Measurements from ENCODE around the gene MTG2. TPM values are rescaled to one million over a fixed set of nuclear protein-coding genes. Genes with fewer than 3 reads are reported as not detected.

The MTG2 gene, protein sequence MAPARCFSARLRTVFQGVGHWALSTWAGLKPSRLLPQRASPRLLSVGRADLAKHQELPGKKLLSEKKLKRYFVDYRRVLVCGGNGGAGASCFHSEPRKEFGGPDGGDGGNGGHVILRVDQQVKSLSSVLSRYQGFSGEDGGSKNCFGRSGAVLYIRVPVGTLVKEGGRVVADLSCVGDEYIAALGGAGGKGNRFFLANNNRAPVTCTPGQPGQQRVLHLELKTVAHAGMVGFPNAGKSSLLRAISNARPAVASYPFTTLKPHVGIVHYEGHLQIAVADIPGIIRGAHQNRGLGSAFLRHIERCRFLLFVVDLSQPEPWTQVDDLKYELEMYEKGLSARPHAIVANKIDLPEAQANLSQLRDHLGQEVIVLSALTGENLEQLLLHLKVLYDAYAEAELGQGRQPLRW
- total RNA-seq (ENCODE audit: unreplicated experiment): 20.2 TPM
- long read RNA-seq, partial matches to known transcripts: 2 of 6 reads
- long read RNA-seq, other reads (novel, unspliced or antisense): 1 of 6 reads

DNA sequence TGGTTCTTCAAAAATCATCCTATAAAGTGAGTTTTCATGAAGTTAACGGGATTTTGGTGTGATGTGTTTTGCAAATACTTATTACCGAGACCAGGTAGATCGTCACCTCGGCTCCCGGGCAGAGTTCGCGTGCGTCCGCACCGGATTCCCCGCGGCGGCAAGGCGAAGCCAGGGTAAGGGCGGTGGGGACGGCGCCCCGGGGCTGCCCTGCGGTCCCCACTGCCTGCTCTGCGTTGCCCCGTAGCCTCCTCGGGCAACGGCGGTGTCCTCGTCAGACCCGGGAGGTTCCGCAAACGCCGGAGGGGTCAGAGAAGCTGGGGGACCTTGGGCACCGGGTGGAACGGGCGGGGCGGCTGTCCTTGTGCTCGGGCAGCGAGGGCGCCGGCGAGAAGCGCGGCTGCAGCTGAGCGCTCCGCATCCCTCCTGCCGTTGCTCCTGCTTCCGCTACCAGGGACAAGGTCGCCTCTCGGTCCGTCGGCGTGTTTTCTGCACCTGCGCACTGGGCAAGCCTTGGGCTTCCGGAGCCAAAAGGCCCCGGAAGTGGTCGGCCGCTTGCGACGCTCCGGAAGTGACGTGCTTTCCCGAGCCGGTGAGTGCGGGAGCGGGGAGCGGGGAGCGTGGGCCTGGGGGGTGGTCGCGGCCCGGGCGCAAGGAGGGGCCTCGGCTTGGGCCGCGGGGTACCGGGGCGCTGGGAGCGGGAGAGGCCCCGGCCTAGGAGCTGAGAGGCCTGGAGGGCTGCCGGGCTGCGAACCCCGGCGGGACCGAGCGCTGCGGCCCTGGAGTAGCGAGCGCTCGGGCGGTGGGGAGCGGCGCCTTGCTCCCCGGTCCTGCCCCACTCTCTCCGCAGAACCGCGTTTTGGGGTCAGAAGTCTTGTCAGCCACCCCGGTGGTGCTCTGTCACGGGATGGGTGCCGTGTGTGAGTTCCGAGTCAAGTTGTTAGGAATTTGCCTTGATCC is at the start of gene MTG2:
Gene MTG2 (plus strand): TSS at position 560 of the 957 bp plus-strand sequence. CDS start 10,393 bp downstream, outside the sequence.
- DNase-seq (ENCODE audit: low spot score): peak; percentile 89
- Mint-ChIP-seq H3K36me3 (ENCODE audit: low read depth, unreplicated experiment) (peaks cover 10% of the 10 kb centered on the region), H3K27ac (ENCODE audit: unreplicated experiment) (peak within 1 kb of the TSS; percentile 86), H3K4me3 (ENCODE audit: unreplicated experiment) (peak within 1 kb of the TSS; percentile 97), H3K27me3 (ENCODE audit: unreplicated experiment) (peaks cover 5% of the 10 kb centered on the region), H3K9me3 (ENCODE audit: unreplicated experiment) (no peaks in the 10 kb centered on the region), H3K4me1 (ENCODE audit: unreplicated experiment) (peaks cover 8% of the 10 kb centered on the region)
- TF ChIP-seq, protein P1, sequence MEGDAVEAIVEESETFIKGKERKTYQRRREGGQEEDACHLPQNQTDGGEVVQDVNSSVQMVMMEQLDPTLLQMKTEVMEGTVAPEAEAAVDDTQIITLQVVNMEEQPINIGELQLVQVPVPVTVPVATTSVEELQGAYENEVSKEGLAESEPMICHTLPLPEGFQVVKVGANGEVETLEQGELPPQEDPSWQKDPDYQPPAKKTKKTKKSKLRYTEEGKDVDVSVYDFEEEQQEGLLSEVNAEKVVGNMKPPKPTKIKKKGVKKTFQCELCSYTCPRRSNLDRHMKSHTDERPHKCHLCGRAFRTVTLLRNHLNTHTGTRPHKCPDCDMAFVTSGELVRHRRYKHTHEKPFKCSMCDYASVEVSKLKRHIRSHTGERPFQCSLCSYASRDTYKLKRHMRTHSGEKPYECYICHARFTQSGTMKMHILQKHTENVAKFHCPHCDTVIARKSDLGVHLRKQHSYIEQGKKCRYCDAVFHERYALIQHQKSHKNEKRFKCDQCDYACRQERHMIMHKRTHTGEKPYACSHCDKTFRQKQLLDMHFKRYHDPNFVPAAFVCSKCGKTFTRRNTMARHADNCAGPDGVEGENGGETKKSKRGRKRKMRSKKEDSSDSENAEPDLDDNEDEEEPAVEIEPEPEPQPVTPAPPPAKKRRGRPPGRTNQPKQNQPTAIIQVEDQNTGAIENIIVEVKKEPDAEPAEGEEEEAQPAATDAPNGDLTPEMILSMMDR (IDR thresholded peaks at IDR 0.05; ENCODE audit: unreplicated experiment): no peak

DNA sequence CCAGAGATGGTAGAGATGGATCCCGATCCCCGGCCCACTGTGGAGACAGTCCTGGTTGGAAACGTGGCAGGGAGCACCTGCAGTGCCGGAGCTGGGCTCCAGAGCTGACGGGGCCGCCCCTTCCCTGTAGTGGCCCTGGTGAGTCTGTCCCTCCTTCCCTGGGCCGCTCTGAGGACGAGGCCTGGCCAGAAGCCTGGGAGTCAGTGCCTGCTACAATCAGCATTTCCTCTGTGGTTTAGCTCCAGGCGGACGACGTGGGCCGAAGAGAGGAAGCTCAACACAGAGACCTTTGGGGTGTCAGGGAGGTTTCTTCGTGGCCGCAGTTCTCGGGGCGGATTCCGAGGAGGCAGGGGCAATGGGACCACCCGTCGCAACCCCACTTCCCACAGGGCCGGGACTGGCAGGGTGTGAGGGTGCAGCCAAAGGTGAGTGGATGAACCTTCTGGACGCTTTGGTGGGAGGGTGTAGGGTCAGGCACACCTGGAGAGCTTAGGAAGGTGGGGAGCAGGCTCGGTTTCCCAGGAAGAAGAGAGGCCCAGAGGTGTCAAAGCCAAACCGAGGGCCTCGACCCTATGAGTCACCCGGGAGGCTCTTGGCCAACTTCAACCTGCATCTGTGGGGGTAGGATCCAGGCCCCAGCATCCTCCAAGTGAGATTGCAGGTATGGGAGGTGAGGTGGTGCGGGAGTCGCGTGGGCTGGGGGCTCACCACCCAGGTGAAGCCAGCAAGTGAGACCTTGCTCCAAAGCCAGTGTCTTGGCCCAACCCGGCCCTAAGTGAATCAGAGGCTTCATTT is 49.6 kb upstream of the MTG2 start:
- no peaks in the 10 kb centered on the region for H3K9me3 Mint-ChIP-seq (ENCODE audit: unreplicated experiment)
- H3K36me3 Mint-ChIP-seq (ENCODE audit: low read depth, unreplicated experiment): peaks cover 47% of the 10 kb centered on the region
- DNase-seq (ENCODE audit: low spot score): no peak
- no peaks in the 10 kb centered on the region for H3K4me1 Mint-ChIP-seq (ENCODE audit: unreplicated experiment)
- TF ChIP-seq, protein P1 (IDR thresholded peaks at IDR 0.05; ENCODE audit: unreplicated experiment): no peak
- H3K27ac Mint-ChIP-seq (ENCODE audit: unreplicated experiment): no peak overlapping the region
- H3K4me3 Mint-ChIP-seq (ENCODE audit: unreplicated experiment): no peak overlapping the region
- peaks cover 6% of the 10 kb centered on the region for H3K27me3 Mint-ChIP-seq (ENCODE audit: unreplicated experiment)

DNA sequence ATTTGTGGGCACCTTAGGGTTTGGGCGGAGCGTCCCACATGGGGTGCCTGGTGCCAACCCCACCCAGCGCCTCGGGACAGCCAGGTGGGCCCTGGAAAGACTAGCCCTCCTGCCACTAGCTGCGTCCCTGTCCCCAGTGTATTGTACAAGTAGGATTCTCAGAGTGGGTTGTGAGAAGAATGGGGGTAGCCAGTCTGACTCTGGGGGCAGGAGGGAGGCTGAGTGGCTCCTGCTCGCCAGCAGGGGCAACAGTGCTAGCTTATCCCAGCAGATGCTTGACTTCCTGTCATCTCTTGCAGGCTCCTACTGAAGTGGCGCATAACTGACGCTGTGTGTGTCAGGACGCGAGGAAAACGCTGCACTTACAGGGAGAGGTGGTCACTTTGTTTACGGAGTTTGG is 49.0 kb upstream of the MTG2 start:
- H3K36me3 Mint-ChIP-seq (ENCODE audit: low read depth, unreplicated experiment): peaks cover 53% of the 10 kb centered on the region
- no peak for DNase-seq (ENCODE audit: low spot score)
- no peaks in the 10 kb centered on the region for H3K4me1 Mint-ChIP-seq (ENCODE audit: unreplicated experiment)
- H3K27ac Mint-ChIP-seq (ENCODE audit: unreplicated experiment): no peak overlapping the region
- H3K4me3 Mint-ChIP-seq (ENCODE audit: unreplicated experiment): no peak overlapping the region
- TF ChIP-seq, protein P1 (IDR thresholded peaks at IDR 0.05; ENCODE audit: unreplicated experiment): no peak
- H3K27me3 Mint-ChIP-seq (ENCODE audit: unreplicated experiment): peaks cover 7% of the 10 kb centered on the region
- no peaks in the 10 kb centered on the region for H3K9me3 Mint-ChIP-seq (ENCODE audit: unreplicated experiment)

DNA sequence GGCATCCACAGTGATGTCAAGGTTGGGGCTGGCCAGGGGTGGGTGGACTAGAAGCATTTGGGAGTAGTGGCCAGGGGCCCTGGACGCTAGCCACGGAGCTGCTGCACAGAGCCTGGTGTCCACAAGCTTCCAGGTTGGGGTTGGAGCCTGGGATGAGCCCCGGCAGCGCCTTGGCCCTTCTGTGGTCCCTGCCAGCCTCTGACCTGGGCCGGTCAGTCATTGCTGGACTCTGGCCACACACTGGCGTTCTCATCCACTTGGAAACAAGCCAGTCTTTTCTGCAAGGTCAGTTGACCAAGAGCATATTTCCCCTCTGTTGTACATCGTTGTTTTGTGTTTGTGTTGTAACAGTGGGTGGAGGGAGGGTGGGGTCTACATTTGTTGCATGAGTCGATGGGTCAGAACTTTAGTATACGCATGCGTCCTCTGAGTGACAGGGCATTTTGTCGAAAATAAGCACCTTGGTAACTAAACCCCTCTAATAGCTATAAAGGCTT is 48.0 kb upstream of the MTG2 start:
- Mint-ChIP-seq H3K9me3 (ENCODE audit: unreplicated experiment) (no peaks in the 10 kb centered on the region), H3K4me3 (ENCODE audit: unreplicated experiment) (no peak overlapping the region), H3K27ac (ENCODE audit: unreplicated experiment) (no peak overlapping the region), H3K4me1 (ENCODE audit: unreplicated experiment) (no peaks in the 10 kb centered on the region), H3K36me3 (ENCODE audit: low read depth, unreplicated experiment) (peaks cover 60% of the 10 kb centered on the region), H3K27me3 (ENCODE audit: unreplicated experiment) (peaks cover 7% of the 10 kb centered on the region)
- TF ChIP-seq, protein P1 (IDR thresholded peaks at IDR 0.05; ENCODE audit: unreplicated experiment): no peak
- DNase-seq (ENCODE audit: low spot score): no peak

Measured in endothelial cell (in vitro differentiated cells).